IgD-negative memory B cell (primary cell): ENCODE results near the gene GIMAP8. TPM values are rescaled to one million over a fixed set of nuclear protein-coding genes. Genes with fewer than 3 reads are reported as not detected.

Experiments
- H3K27ac Mint-ChIP-seq, 3 donors: one replicate each; pipeline ENCODE4 v1.8.0; 2020 to 2022; ENCODE audit warnings: mild to moderate bottlenecking in 3 of 3, mixed read lengths in 3 of 3, moderate library complexity in 1 of 3
- H3K27me3 Mint-ChIP-seq: one replicate; pipeline ENCODE4 v1.8.0; 2021; ENCODE audit warnings: mixed read lengths
- H3K36me3 Mint-ChIP-seq: one replicate; pipeline ENCODE4 v1.8.0; 2020; ENCODE audit warnings: mild to moderate bottlenecking, mixed read lengths
- H3K4me1 Mint-ChIP-seq, 3 donors: one replicate each; pipeline ENCODE4 v1.8.0; 2020 to 2022; ENCODE audit warnings: mixed read lengths in 3 of 3, mild to moderate bottlenecking in 1 of 3
- H3K4me3 Mint-ChIP-seq, 4 donors: one replicate each; pipeline ENCODE4 v1.8.0; 2020 to 2022; ENCODE audit warnings: mild to moderate bottlenecking in 4 of 4, mixed read lengths in 4 of 4, moderate library complexity in 3 of 4
- H3K9me3 Mint-ChIP-seq, 3 donors: one replicate each; pipeline ENCODE4 v1.8.0; 2020 to 2021; ENCODE audit warnings: mixed read lengths in 3 of 3, mild to moderate bottlenecking in 1 of 3
- polyA plus RNA-seq: library from polyadenylated mRNA; unstranded; fragments of 300-500 nt; fragmentation: Illumina TruSeq; gene quantifications from one replicate; pipeline ENCODE4 v1.2.3, GENCODE V29; 2021

GIMAP8 gene
- polyA plus RNA-seq, 1 donor from 2014 or later: 1.4 TPM

GRCh38 chr7:150407588-150408392 lies 42.6 kb upstream of the GIMAP8 start:
- H3K27ac Mint-ChIP-seq: peak overlapping the region in 2 of 3 donors; percentile 99 to 100
- H3K4me1 Mint-ChIP-seq: peaks cover 19 to 32% (median 30%) of the 10 kb centered on the region in 3 donors
- H3K36me3 Mint-ChIP-seq: peaks cover 16% of the 10 kb centered on the region
- H3K27me3 Mint-ChIP-seq: peaks cover 3% of the 10 kb centered on the region
- peak overlapping the region in 1 of 4 donors; percentile 78 for H3K4me3 Mint-ChIP-seq
- H3K9me3 Mint-ChIP-seq: peaks cover 0 to 2% (median 0%) of the 10 kb centered on the region in 3 donors

- peaks cover 18% of the 10 kb centered on the region for H3K36me3 Mint-ChIP-seq
- peak overlapping the region; percentile 39 to 91 (median 78) for H3K4me3 Mint-ChIP-seq
- peak overlapping the region; percentile 94 to 100 (median 98) for H3K27ac Mint-ChIP-seq
- H3K27me3 Mint-ChIP-seq: peaks cover 3% of the 10 kb centered on the region
- peaks cover 0 to 2% (median 0%) of the 10 kb centered on the region in 3 donors for H3K9me3 Mint-ChIP-seq
- H3K4me1 Mint-ChIP-seq: peaks cover 19 to 29% (median 28%) of the 10 kb centered on the region in 3 donors
These were observed 41.8 kb upstream of the GIMAP8 start for GRCh38 chr7:150408393-150409299.

- H3K4me1 Mint-ChIP-seq: peaks cover 14 to 24% (median 22%) of the 10 kb centered on the region in 3 donors
- peaks cover 0 to 2% (median 0%) of the 10 kb centered on the region in 3 donors for H3K9me3 Mint-ChIP-seq
- H3K36me3 Mint-ChIP-seq: peaks cover 18% of the 10 kb centered on the region
- peak overlapping the region in 3 of 4 donors; percentile 60 to 78 (median 77) for H3K4me3 Mint-ChIP-seq
- peaks cover 3% of the 10 kb centered on the region for H3K27me3 Mint-ChIP-seq
- peak overlapping the region; percentile 94 to 100 (median 98) for H3K27ac Mint-ChIP-seq
These were observed 41.0 kb upstream of the GIMAP8 start for GRCh38 chr7:150409300-150410030.

GRCh38 chr7:150410131-150410530 lies 40.3 kb upstream of the GIMAP8 start:
- H3K9me3 Mint-ChIP-seq: peaks cover 0 to 2% (median 0%) of the 10 kb centered on the region in 3 donors
- peak overlapping the region in 2 of 3 donors; percentile 93 to 95 for H3K27ac Mint-ChIP-seq
- no peak overlapping the region for H3K4me3 Mint-ChIP-seq
- peaks cover 18% of the 10 kb centered on the region for H3K36me3 Mint-ChIP-seq
- peaks cover 3% of the 10 kb centered on the region for H3K27me3 Mint-ChIP-seq
- peaks cover 13 to 22% (median 20%) of the 10 kb centered on the region in 3 donors for H3K4me1 Mint-ChIP-seq

GRCh38 chr7:150410680-150411346 lies 39.6 kb upstream of the GIMAP8 start:
- peaks cover 13 to 22% (median 22%) of the 10 kb centered on the region in 3 donors for H3K4me1 Mint-ChIP-seq
- peaks cover 0 to 2% (median 0%) of the 10 kb centered on the region in 3 donors for H3K9me3 Mint-ChIP-seq
- peaks cover 3% of the 10 kb centered on the region for H3K27me3 Mint-ChIP-seq
- no peak overlapping the region for H3K4me3 Mint-ChIP-seq
- H3K36me3 Mint-ChIP-seq: peaks cover 15% of the 10 kb centered on the region
- peak overlapping the region in 2 of 3 donors; percentile 93 to 95 for H3K27ac Mint-ChIP-seq

- Mint-ChIP-seq H3K36me3 (peaks cover 15% of the 10 kb centered on the region), H3K27me3 (peaks cover 3% of the 10 kb centered on the region), H3K9me3 (peaks cover 0 to 2% (median 0%) of the 10 kb centered on the region in 3 donors), H3K4me1 (peaks cover 13 to 17% (median 16%) of the 10 kb centered on the region in 3 donors), H3K4me3 (peak overlapping the region in 1 of 4 donors; percentile 54), H3K27ac (peak overlapping the region in 2 of 3 donors; percentile 65 to 93)
These were observed 38.8 kb upstream of the GIMAP8 start for GRCh38 chr7:150411606-150412005.

GRCh38 chr7:150412016-150412415 lies 38.4 kb upstream of the GIMAP8 start:
- Mint-ChIP-seq H3K36me3 (peaks cover 14% of the 10 kb centered on the region), H3K27me3 (peaks cover 2% of the 10 kb centered on the region), H3K4me3 (peak overlapping the region in 1 of 4 donors; percentile 54), H3K9me3 (peaks cover 0 to 2% (median 0%) of the 10 kb centered on the region in 3 donors), H3K4me1 (peaks cover 10 to 14% (median 14%) of the 10 kb centered on the region in 3 donors), H3K27ac (peak overlapping the region in 1 of 3 donors; percentile 65)

- H3K4me1 Mint-ChIP-seq: peaks cover 8 to 11% (median 11%) of the 10 kb centered on the region in 3 donors
- H3K36me3 Mint-ChIP-seq: peaks cover 12% of the 10 kb centered on the region
- peaks cover 0 to 2% (median 0%) of the 10 kb centered on the region in 3 donors for H3K9me3 Mint-ChIP-seq
- peak overlapping the region in 2 of 3 donors; percentile 53 to 69 for H3K27ac Mint-ChIP-seq
- H3K4me3 Mint-ChIP-seq: no peak overlapping the region
- no peaks in the 10 kb centered on the region for H3K27me3 Mint-ChIP-seq
These were observed 37.6 kb upstream of the GIMAP8 start for GRCh38 chr7:150412518-150413488.

- peaks cover 0 to under 1% (median 0%) of the 10 kb centered on the region in 3 donors for H3K9me3 Mint-ChIP-seq
- H3K27ac Mint-ChIP-seq: peak overlapping the region in 1 of 3 donors; percentile 69
- no peaks in the 10 kb centered on the region for H3K27me3 Mint-ChIP-seq
- H3K36me3 Mint-ChIP-seq: peaks cover 10% of the 10 kb centered on the region
- peak overlapping the region in 2 of 4 donors; percentile 31 to 38 for H3K4me3 Mint-ChIP-seq
- peaks cover 6 to 8% (median 8%) of the 10 kb centered on the region in 3 donors for H3K4me1 Mint-ChIP-seq
These were observed 36.8 kb upstream of the GIMAP8 start for GRCh38 chr7:150413640-150414081.

- H3K4me1 Mint-ChIP-seq: peaks cover 0 to 3% (median 2%) of the 10 kb centered on the region in 3 donors
- no peak overlapping the region for H3K4me3 Mint-ChIP-seq
- H3K27ac Mint-ChIP-seq: peak overlapping the region in 1 of 3 donors; percentile 46
- no peaks in the 10 kb centered on the region for H3K9me3 Mint-ChIP-seq
- H3K36me3 Mint-ChIP-seq: peaks cover 4% of the 10 kb centered on the region
- H3K27me3 Mint-ChIP-seq: no peaks in the 10 kb centered on the region
These were observed 35.0 kb upstream of the GIMAP8 start for GRCh38 chr7:150415161-150416153.

- H3K36me3 Mint-ChIP-seq: peaks cover 6% of the 10 kb centered on the region
- peaks cover 4% of the 10 kb centered on the region for H3K27me3 Mint-ChIP-seq
- no peaks in the 10 kb centered on the region for H3K9me3 Mint-ChIP-seq
- H3K27ac Mint-ChIP-seq: no peak overlapping the region
- H3K4me3 Mint-ChIP-seq: no peak overlapping the region
- peaks cover 6 to 7% (median 6%) of the 10 kb centered on the region in 3 donors for H3K4me1 Mint-ChIP-seq
These were observed 33.2 kb upstream of the GIMAP8 start for GRCh38 chr7:150417239-150417638.

- Mint-ChIP-seq H3K4me3 (no peak overlapping the region), H3K27me3 (peaks cover 4% of the 10 kb centered on the region), H3K36me3 (peaks cover 6% of the 10 kb centered on the region), H3K9me3 (no peaks in the 10 kb centered on the region), H3K4me1 (peaks cover 6 to 7% (median 6%) of the 10 kb centered on the region in 3 donors), H3K27ac (no peak overlapping the region)
These were observed 32.6 kb upstream of the GIMAP8 start for GRCh38 chr7:150417863-150418262.
